K562 (cell line): ENCODE measurements around the gene MLLT1. TPM values are rescaled to one million over a fixed set of nuclear protein-coding genes. Genes with fewer than 3 reads are reported as not detected.
A peak's percentile ranks its signal among the peaks of the same experiment; 100 is the strongest.

Experiments
- ATAC-seq: fragments of 200-7000 bp; cut with Tn5 transposase; 3 replicates; pipeline ENCODE4 v1.9.1; 2020; ENCODE audit warnings: moderate library complexity
- BruUV-seq: library from RNA; stranded (reverse); fragments of 400-500 nt; replicated peaks from 2 replicates; lab custom pipeline; 2021; lab: Mats Ljungman, UMichigan
- CTCF ChIA-PET: fragments of 300-600 bp; formaldehyde crosslinking; extraction: SDS; loops from one replicate; lab custom pipeline; 2021; ENCODE audit warnings: low intra/inter-chr PET ratio; lab: Yijun Ruan, JAX
- POLR2A ChIA-PET: fragments of 300-600, 350-650 bp; sonication (Branson Sonifier 250); formaldehyde crosslinking; extraction: SDS; loops from one replicate; lab custom pipeline; 2021; ENCODE audit warnings: antibody characterized with exemption, inconsistent platforms; lab: Yijun Ruan, JAX
- DNase-seq, 4 experiments: peaks; one replicate each; pipeline versions ENCODE4 v3.0.0 to v3.0.0-alpha.2; 2011 to 2018; ENCODE audit warnings: low spot score in 3 of 4, mixed read lengths in 3 of 4; ENCODE audit errors: extremely low read depth in 1 of 4
- FAIRE-seq: peaks from 2 replicates; lab custom pipeline; 2011; peaks lifted over from hg19 to GRCh38; lab: Jason Lieb, UNC
- H2AFZ ChIP-seq: 2 replicates; pipeline ENCODE4 v1.6.0; 2011; ENCODE audit warnings: low read depth, low read length, control low read depth, inconsistent platforms
- H3K27ac ChIP-seq: fragments of 200-600 bp; 3 replicates; pipeline ENCODE4 v1.8.0; 2011; ENCODE audit warnings: low read depth, mild to moderate bottlenecking, control low read depth, inconsistent platforms, low read length, moderate library complexity, mixed read lengths; ENCODE audit errors: extremely low read depth
- H3K27me3 ChIP-seq, 2 experiments: fragments of 300-600 bp in 1 of 2; 2 replicates in 1 of 2; 3 replicates in 1 of 2; pipeline versions ENCODE4 v1.6.0 to v1.8.0; 2011; ENCODE audit warnings: inconsistent platforms in 2 of 2, low read length in 2 of 2, mild to moderate bottlenecking in 1 of 2, mixed read lengths in 1 of 2, moderate library complexity in 1 of 2; ENCODE audit not compliant: control insufficient read depth in 2 of 2, insufficient read depth in 2 of 2
- H3K36me3 ChIP-seq: fragments of 300-600 bp; 3 replicates; pipeline ENCODE4 v1.8.0; 2011; ENCODE audit warnings: mild to moderate bottlenecking, low read length, inconsistent platforms; ENCODE audit not compliant: control insufficient read depth, insufficient read depth
- H3K4me1 ChIP-seq, 2 experiments: fragments of 200-600 bp in 1 of 2; replicated peaks in 1 of 2; 2 replicates in 1 of 2; 3 replicates in 1 of 2; pipeline versions ENCODE4 v1.5.1 to v1.8.0; 2011; ENCODE audit warnings: inconsistent platforms in 2 of 2, low read length in 2 of 2, mild to moderate bottlenecking in 1 of 2, mixed read lengths in 1 of 2, moderate library complexity in 1 of 2; ENCODE audit not compliant: control insufficient read depth in 2 of 2, insufficient read depth in 2 of 2
- H3K4me2 ChIP-seq: 2 replicates; pipeline ENCODE4 v1.6.1; 2011; ENCODE audit warnings: low read length, control low read depth, inconsistent platforms, mixed read lengths; ENCODE audit not compliant: insufficient read depth
- H3K4me3 ChIP-seq: fragments of 200-600 bp; sonication (generic), shearing (Covaris generic); 2 replicates; pipeline ENCODE4 v1.5.1; 2016; ENCODE audit warnings: control low read depth, inconsistent platforms
- H3K79me2 ChIP-seq: fragments of 200-600 bp; 3 replicates; pipeline ENCODE4 v1.8.0; 2011; ENCODE audit warnings: low read length, inconsistent platforms; ENCODE audit not compliant: control insufficient read depth, insufficient read depth
- H3K9ac ChIP-seq, 2 experiments: 2 replicates each; pipeline versions ENCODE4 v1.6.0 to v1.6.1; 2011; ENCODE audit warnings: low read depth in 2 of 2, low read length in 2 of 2, control low read depth in 1 of 2, inconsistent platforms in 1 of 2, mild to moderate bottlenecking in 1 of 2, mixed read lengths in 1 of 2; ENCODE audit not compliant: insufficient read depth in 1 of 2
- H3K9me1 ChIP-seq: one replicate; pipeline ENCODE4 v1.6.0; 2011; ENCODE audit warnings: inconsistent platforms, mild to moderate bottlenecking, low read length, moderate library complexity; ENCODE audit not compliant: control insufficient read depth, insufficient read depth
- H3K9me3 ChIP-seq: replicated peaks from 2 replicates; pipeline ENCODE4 v1.5.1; 2011; ENCODE audit warnings: low read depth, low read length, inconsistent platforms; ENCODE audit not compliant: control insufficient read depth, insufficient read depth
- H4K20me1 ChIP-seq: replicated peaks from 2 replicates; pipeline ENCODE4 v1.6.1; 2011; ENCODE audit warnings: low read length, inconsistent platforms, mixed read lengths; ENCODE audit not compliant: control insufficient read depth, insufficient read depth
- CTCF ChIP-seq, 3 experiments: IDR thresholded peaks in 2 of 3; conservative IDR thresholded peaks in 1 of 3; 2 replicates each; pipeline ENCODE4 v1.5.1; 2011 to 2012; ENCODE audit warnings: low read length in 3 of 3, mild to moderate bottlenecking in 3 of 3, control low read depth in 2 of 3, improper control_type of control experiment in 1 of 3, inconsistent platforms in 1 of 3, low read depth in 1 of 3, mixed read lengths in 1 of 3, moderate library complexity in 1 of 3; ENCODE audit not compliant: insufficient read depth in 2 of 3
- DPF2 ChIP-seq: fragments of 450-650 bp; IDR thresholded peaks from 2 replicates; pipeline ENCODE4 v1.6.1; 2016
- GTF2B ChIP-seq: IDR thresholded peaks from 2 replicates; pipeline ENCODE4 v1.6.1; 2011; ENCODE audit not compliant: insufficient read length; ENCODE audit errors: extremely low read depth
- PRPF4 ChIP-seq: fragments of 200-400 bp; formaldehyde crosslinking; IDR thresholded peaks from one replicate; pipeline ENCODE4 v1.6.1; 2017; ENCODE audit warnings: low read length, low read depth, mild to moderate bottlenecking; ENCODE audit not compliant: insufficient read depth, poor library complexity, severe bottlenecking
- RAD21 ChIP-seq, 2 experiments: fragments of 250-450 bp in 1 of 2; fragments of 450-650 bp in 1 of 2; sonication (Bioruptor Pico) in 1 of 2; formaldehyde crosslinking in 1 of 2; IDR thresholded peaks in 1 of 2; conservative IDR thresholded peaks in 1 of 2; 2 replicates each; pipeline versions ENCODE4 v1.4.0 to v1.8.0; 2020 to 2022; ENCODE audit warnings: mild to moderate bottlenecking in 2 of 2, moderate library complexity in 1 of 2
- RBBP5 ChIP-seq: fragments of 200-600 bp; sonication (generic); IDR thresholded peaks from 2 replicates; pipeline ENCODE4 v1.6.1; 2012; ENCODE audit warnings: borderline replicate concordance, mild to moderate bottlenecking, low read length, control low read depth, inconsistent platforms; ENCODE audit not compliant: insufficient read depth, poor library complexity, severe bottlenecking
- RBM34 ChIP-seq: fragments of 200-400 bp; formaldehyde crosslinking; IDR thresholded peaks from 2 replicates; pipeline ENCODE4 v1.6.1; 2018; ENCODE audit warnings: low read length, borderline replicate concordance; ENCODE audit not compliant: insufficient read depth
- STAT6 ChIP-seq: sonication (generic); formaldehyde crosslinking; IDR thresholded peaks from 2 replicates; pipeline ENCODE4 v1.8.1; 2023; ENCODE audit warnings: mild to moderate bottlenecking, missing genetic modification reagents
- TCF7 ChIP-seq: sonication (generic); IDR thresholded peaks from 2 replicates; pipeline ENCODE4 v1.6.1; 2016; ENCODE audit warnings: antibody characterized with exemption, borderline replicate concordance
- ZBTB1 ChIP-seq: sonication (generic); formaldehyde crosslinking; IDR thresholded peaks from 2 replicates; pipeline ENCODE4 v1.8.1; 2023; ENCODE audit warnings: missing genetic modification reagents, low read depth, mild to moderate bottlenecking, borderline replicate concordance
- ZBTB33 ChIP-seq: sonication (generic); formaldehyde crosslinking; IDR thresholded peaks from 2 replicates; pipeline ENCODE4 v1.8.1; 2023; ENCODE audit warnings: mild to moderate bottlenecking, missing genetic modification reagents
- ZNF165 ChIP-seq: fragments of 250-450 bp; sonication (Bioruptor Pico); IDR thresholded peaks from 2 replicates; pipeline ENCODE4 v1.4.0; 2020; ENCODE audit warnings: borderline replicate concordance
- WGBS: fragments of 100-300 bp; shearing (Covaris generic); methylation state at CpG from one replicate; pipeline ENCODE4 v1.1.6; 2016; ENCODE audit warnings: low coverage, mixed read lengths; ENCODE audit not compliant: insufficient coverage; ENCODE audit errors: missing lambda C conversion rate; 5-methylcytosine and 5-hydroxymethylcytosine counted together
- in situ Hi-C: fragments of 300-500 bp; cut with MboI; formaldehyde crosslinking; loops from 4 replicates; pipeline ENCODE4 v1.15.0; 2018; ENCODE audit warnings: inconsistent platforms, mixed read lengths
- intact Hi-C: fragments of 100-400 bp; cut with micrococcal nuclease; formaldehyde crosslinking; loops from 2 replicates; pipeline ENCODE4 v1.14.2; 2022
- polyA plus RNA-seq, 8 experiments: library from polyadenylated mRNA; depleted of rRNA in 4 of 8; stranded (reverse) in 5 of 8; unstranded in 3 of 8; fragments of >200 nt; fragmentation: Nextera tagmentation in 2 of 8; fragmentation: Illumina TruSeq in 1 of 8; extraction: Ambion mirVana in 2 of 8; extraction: Trizol in 1 of 8; gene quantifications; 2 replicates each; pipeline versions ENCODE4 v1.2.1 to v1.2.3, GENCODE V29; 2011 to 2014; ENCODE audit warnings: inconsistent platforms in 1 of 8, missing spikeins in 1 of 8
- total RNA-seq, 7 experiments: library from RNA; depleted of rRNA in 6 of 7; stranded (reverse); fragments of >200 nt in 6 of 7; fragmentation: Illumina TruSeq in 2 of 7; extraction: Trizol in 2 of 7; gene quantifications; 2 replicates each; pipeline versions ENCODE4 v1.2.1 to v1.2.3, GENCODE V29; 2011 to 2021; ENCODE audit warnings: low replicate concordance in 1 of 7

MLLT1 gene
- total and polyA plus RNA-seq, 9 of the 15 experiments (the other 6 are each of a cell fraction or from before 2014, with no cell fraction given), result 0.23 to 63.5 (median 15.4) TPM

GRCh38 chr19:6271251-6271650, 8.5 kb downstream of the MLLT1 start:
- in situ Hi-C loops (no loop called here), intact Hi-C loops (no loop called here)
- H3K4me2 ChIP-seq, result peak overlapping the region; percentile 71; the same call in 1 of the 2 replicates
- 74% methylated on average over 9 of the region's 9 CpGs for WGBS
- no peak for FAIRE-seq
- peak in 3 of 4 experiments; percentile 26 to 58 (median 56) for DNase-seq
- no peaks in the 10 kb centered on the region for H3K9me3 ChIP-seq
- ATAC-seq, result peak; percentile 15
- H3K36me3 ChIP-seq, result peaks cover 60% of the 10 kb centered on the region
- no peaks in the 10 kb centered on the region for H3K27me3 ChIP-seq
- H3K4me3 ChIP-seq, result peak overlapping the region; percentile 21; the same call in 1 of the 2 replicates
- POLR2A ChIA-PET, result interaction anchor here (0.6 to 1.5 kb wide), 6 partner anchors 10 to 1600 kb away, joined by 3 to 6 read pairs (median 4); no protein-coding TSS in a partner anchor
- BruUV-seq, result no TSS peak
- no peak overlapping the region for H2AFZ ChIP-seq
- H3K4me1 ChIP-seq, result peaks cover 55 to 72% of the 10 kb centered on the region in 2 experiments
- H4K20me1 ChIP-seq, result peaks cover 27% of the 10 kb centered on the region; the same call in 1 of the 2 replicates
- H3K27ac ChIP-seq, result peak overlapping the region; percentile 63; the same call in 2 of the 3 replicates
- CTCF ChIA-PET, result no interaction called here
- peaks cover 5% of the 10 kb centered on the region for H3K9me1 ChIP-seq
- peaks cover 92% of the 10 kb centered on the region for H3K79me2 ChIP-seq
- peak overlapping the region; percentile 33 to 91; a peak in 3 of 4 replicates for H3K9ac ChIP-seq
- TF ChIP-seq RAD21 (CRISPR knock-in tag; conservative IDR thresholded peaks at IDR 0.05 in 1 of 2, IDR thresholded peaks at IDR 0.05 in 1 of 2) (0 out of 4 replicates have a peak, but pooled peaks of 1 of the 2 experiments have one; percentile 3), PRPF4 (no peak), TCF7 (no peak), RBBP5 (peak; percentile 4), ZNF165 (no peak), STAT6 (no peak), GTF2B (no peak), CTCF (IDR thresholded peaks at IDR 0.05 in 2 of 3, conservative IDR thresholded peaks at IDR 0.05 in 1 of 3; ENCODE audit: insufficient read depth in 2 of 3, low read depth in 1 of 3, low read length in 3 of 3) (peak; percentile 31 to 43 (median 38); a peak in 4 of 6 replicates), RBM34 (no peak), DPF2 (no peak), ZBTB33 (CRISPR knock-in tag) (peak; percentile 24; the same call in 1 of the 2 replicates), ZBTB1 (no peak)
